RPMI8226 (cell line): ENCODE results near the gene DNAJB8.

ENCODE experiments used
- DNase-seq: peaks from one replicate; pipeline ENCODE4 v3.0.0-alpha.2; 2015

DNAJB8 gene

DNA sequence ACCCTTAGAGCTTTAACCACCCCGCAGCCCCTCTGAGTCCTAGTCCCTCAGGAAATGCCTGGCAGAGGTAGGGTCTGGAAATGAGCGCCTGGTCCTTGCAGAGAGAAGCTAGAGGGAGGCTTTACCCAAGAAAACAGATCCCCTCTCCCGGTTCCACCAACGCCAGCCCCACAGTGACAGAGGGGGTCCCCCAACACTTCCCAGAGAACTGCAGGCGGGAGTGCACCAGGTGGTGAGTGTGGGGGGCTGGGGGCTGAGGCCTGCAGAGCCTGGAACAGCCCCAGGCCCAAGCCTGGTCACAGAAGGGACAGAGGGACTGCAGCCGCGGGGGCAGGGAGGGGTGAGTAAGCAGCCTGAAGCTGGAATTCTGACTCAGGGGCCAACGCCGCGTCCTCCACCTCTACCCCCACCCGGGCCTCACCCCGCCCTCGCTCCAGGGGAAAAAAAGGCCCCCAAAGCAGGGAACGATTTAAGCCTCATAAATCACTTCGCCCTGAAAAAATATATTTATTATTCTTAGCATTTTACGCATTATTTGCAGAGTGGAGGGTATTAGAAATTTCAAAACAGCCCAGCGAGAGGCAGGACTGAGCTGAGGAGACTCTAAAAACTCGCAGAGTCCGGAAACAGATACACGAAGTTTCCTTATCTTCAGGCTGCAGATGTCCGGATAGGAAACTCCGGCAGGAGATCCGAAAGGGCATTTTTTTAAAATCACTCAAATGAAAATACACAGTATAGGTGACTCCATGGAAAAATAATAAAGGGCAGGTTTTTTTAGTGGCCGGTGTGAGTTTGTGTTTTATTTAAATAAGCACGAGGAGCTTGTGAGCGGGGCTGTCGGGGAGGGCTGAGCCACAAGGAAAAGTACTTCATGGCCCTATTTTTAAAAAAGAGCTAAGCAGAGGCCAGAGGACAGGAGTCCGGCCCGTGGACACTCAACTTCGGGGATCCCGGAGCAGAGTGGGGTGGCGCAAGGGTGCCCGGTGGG lies 16.3 kb upstream of the DNAJB8 start:
- DNase-seq = no peak

DNA sequence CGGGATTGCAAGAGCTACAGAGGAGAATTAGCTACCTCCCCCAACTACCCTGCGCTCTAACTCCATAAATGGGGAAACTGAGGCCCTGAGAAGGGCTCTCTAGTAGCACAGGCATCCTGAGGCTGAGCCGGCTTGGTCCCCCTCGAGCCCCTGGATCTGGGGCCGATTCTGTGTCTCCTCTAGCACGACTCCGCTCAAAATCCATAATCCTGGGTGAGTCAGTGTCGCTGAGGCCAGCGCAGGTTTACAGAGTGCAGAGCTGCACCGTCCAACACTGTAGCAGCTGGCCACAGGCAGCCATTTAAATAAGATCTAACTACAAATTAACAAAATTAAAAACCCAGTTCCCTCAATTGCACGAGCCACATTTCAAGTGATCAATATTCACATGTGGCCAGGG lies 15.5 kb upstream of the DNAJB8 start:
- DNase-seq = no peak

DNA sequence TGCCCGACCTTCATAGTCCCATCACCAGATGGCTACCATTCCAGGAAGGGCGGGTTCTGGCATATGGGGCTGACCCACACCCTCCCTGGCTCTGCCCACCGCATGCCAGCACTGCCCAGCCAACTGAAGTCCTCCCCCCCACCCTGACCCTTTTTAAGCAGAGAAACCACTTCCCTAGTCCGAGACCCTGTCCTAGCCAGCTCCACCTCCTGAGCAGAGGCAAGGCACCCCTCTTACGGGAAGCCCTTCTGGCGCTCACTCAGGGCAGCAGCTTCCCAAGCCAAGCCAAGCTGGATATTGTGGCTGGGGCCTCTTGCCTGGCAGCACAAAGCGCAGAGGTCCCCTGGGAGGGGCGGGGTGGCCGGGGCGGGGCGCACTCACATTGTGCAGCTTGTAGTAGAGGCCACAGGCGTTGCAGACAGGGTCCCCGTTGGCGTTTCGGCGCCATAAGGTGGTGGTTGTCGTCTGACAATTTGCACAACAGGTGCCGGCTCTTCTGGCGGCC lies 14.8 kb upstream of the DNAJB8 start:
- no peak for DNase-seq

DNA sequence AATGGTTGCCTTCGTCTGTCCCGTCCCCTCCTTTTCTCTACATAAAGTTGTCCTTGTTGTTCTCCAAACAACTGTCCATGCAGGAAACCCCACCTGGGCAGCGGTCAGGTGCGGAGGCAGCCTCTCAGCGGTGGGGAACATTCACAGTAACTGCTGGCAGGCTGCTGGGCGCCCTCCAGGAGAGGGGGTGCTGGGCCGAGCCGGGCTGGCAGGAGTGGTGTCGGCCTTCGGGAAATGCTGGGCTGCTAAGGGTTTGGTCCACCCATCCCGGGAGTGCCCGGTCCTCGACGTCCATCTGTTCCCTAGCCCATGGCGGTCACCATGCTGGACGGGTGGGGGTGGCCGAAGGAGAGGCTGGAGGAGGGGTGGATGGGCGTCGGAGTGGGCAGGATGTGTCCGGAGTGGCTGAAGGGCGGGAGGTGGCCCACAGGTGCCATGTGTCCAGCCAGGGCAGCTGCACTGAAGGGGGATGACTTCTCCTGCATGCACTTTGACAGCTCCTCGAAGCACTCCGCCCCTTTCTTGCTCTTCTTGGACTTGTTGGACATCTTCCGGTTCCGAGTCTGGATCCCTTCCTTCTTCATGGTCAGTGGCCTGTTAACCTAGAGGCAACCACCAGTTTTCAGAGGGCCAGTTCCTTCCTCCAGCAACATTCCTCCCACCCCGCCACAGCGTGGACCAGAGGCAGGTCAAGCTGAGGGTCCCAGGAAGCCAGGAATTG lies 14.2 kb upstream of the DNAJB8 start:
- no peak for DNase-seq

DNA sequence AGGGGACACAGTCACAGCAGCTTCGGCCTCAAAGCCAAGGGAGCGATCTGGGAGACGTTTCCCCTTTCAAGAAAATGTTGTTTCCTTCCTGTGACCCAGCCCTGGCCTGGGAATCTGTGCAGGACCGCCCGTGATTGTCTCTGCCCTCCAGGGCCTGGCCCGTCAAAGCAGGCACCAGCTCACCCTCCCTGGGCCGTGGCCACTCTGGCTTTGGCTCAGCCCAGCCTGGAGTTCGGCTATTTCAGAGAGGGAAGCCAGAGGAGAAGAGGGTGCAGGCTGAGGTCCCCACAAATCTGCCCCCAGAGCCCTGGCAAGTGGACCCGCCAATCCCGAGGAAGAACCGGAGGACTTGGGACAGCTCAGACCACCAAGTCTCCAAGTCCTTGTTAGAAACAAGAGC lies 13.6 kb upstream of the DNAJB8 start:
- no peak for DNase-seq

DNA sequence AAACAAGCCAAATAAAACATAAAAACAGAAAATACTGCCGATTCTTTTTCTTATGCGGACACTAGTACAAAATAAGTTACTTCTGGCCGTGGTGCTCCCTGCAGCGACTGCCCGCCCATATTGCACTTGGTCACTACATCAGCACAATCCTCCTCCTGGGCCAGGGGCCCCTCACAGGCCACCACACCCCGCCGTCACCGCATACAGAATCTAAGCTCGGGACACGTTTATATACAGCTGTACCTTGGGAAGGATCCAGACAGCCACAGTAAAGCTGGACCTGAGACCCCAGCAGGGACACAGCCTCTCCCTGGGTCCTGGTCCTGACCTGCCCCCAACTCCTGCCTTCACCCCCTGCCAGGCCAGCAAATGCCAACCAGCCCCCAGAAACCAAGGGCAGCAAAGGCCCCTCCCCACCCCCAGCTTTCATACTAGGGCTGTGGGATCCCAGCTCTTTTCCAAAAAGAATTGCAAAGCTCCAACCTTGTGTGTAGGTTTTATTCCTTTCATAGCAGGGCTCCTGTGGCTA lies 12.9 kb upstream of the DNAJB8 start:
- no peak for DNase-seq

DNA sequence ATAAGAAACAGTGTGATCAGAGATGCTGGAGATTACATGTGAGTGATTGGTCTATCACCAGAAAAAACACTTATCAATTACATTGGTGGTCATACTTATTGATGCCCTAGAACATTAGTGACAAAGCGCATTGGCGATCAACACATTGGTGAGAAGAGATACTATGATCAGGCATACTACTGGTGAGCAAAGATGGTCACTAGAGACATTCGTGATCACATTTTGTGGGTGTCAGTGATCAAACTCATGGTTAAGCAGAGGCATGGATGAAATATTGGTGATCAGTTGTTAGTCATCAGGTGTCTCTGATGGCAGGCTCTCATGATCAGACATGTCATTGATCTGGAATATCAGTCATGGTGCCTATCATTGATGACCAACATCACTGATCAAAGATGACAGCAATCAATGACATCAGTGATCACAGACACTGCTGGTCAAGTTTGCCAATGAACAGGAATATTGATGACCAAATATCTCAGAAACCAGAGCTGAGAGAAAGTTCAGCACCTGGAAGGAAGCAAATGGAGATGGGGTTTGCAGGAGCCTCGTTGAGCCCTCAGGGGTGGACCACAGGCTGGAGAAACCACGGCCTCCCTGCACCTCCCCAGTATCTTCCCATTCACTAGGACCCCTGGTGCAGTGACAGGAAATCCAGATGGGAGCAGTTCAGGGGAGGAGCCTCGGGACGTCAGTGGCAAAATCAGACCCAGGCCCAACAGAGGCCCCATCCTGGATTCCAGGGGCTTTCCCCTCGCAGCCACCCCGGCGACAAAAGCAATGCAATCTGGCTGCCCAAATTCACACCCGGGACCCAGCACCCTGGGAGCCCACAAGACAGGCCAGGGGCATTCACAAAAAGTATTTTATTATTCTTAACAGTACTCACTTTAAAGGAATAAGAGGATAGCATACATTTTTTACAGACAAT lies 12.2 kb upstream of the DNAJB8 start:
- DNase-seq = no peak

DNA sequence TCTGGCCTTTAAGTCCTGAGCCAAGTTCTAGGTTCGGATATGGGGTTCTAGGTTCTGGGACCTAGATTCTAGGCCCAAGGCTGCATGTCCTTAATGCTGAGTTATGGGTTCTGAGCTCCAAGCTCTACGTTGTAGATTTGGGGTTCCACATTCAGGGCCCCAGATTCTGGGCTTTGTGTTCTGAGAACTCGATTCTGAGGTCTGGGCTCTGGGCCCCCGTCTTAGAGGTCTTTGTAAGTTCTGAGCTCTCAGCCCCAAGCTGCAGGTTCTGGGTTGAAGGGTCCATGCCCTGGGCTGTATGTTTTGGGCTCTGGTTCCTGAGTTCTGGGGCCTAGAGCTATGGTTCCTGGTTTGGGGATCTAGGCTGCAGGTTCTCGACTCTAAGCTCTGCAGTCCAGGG lies 10.0 kb upstream of the DNAJB8 start:
- DNase-seq = no peak

DNA sequence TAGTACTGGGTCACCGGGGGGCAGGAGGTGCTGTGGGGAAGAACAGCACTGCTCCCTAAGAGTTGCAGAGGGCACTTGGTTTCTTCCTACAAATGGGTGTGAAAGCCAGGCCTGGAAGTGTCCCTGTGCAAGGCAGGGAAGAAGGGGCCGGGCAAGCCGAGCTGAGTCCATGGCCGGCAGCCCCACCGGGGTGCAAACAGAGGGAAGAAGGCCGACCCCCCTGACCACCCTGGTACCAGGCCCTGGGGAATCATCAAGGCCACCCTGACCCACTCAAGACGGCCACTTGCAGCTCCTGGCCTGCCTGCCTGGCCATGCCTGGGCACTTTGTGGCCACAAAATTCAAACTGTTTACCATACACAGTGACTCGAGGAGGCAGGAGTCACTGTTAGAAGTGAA lies 8.7 kb upstream of the DNAJB8 start:
- DNase-seq = no peak

DNA sequence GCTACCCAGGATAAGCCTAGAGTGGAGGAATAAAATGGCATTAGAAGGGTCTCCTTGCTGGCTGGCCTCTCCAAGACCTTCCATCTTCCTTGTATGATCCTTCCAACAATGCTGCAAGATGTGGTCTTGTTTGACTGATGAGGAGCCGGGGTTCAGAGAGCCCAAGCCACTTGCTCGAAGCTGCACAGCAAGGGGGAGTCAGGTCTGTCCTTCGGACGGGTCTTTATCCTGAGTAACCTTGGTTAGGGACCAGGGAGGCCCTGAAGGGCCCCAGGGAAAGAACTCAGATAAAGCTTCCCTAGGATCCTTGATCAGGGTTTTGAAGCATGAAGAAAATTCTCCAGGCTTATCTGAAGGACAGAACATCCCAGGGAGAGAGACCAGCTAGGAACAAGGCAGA lies 7.0 kb upstream of the DNAJB8 start:
- no peak for DNase-seq

DNA sequence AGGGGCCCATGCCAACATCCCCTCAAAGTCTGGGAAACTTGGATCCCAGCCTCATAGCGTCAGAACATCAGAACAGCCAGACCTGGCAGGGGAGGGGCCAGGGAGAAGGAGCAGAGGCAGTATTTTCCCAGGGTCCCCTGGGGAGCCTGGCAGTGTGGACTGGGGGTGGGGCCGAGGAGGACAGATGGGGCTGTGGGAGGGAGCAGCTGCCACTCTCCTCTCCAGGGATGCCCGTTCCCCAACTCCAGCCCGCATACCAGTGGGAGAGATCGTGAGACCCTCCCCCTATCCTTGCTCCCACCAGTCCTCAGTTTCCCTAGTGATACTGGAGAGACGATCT lies 6.5 kb upstream of the DNAJB8 start:
- DNase-seq = no peak

DNA sequence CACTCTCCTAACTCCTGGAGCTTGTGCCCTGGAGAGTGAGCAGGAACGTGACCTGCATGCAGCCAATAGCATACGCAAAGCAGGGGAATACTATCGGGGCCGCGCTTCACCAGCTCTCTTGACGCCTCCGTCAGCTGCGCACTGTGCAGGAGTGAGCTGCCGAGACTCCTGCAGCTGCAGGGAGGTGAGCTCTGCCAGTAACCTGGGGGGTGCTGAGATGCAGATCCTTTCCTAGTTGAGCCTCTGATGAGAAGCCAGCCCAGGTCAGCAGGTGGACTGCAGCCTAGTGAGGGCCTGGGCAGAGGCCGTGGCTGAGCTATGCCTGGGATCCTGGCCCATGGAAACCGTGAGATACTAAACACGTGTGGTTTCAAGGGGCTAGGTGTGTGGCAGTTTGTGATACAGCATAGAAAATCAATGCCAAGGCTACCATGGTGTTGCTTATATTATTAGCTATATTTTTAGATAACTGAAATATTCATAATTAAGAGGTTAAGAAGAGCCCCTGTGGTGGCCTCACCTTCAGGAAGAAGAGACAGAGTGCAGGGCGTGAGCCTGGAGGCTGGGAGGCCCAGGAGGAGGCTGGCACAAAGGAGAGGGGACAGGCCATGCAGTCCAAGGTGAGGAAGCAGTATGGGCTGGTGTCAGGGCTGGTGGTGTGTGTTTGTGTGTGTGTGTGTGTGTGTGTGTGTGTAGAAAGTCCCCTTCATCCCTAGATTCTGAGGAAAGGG lies 5.9 kb upstream of the DNAJB8 start:
- DNase-seq = no peak

DNA sequence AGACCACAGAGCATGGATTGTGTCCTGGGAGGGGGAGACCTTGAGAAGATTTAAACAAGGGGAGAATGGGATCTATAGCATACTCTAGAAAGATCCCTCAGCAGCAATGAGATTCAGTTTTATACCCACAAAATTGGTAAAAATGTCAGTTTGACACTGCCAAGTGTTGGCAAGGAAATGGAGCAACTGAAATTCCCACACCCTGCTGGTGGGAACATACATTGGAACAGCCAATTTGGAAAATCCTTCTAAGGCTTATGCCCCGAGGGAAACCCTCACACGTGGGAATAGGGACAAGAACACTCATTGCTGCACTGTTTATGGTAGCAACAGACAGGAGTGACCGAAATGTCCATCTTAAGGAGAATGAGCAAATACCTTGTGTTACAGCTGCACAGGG lies 5.0 kb upstream of the DNAJB8 start:
- no peak for DNase-seq

DNA sequence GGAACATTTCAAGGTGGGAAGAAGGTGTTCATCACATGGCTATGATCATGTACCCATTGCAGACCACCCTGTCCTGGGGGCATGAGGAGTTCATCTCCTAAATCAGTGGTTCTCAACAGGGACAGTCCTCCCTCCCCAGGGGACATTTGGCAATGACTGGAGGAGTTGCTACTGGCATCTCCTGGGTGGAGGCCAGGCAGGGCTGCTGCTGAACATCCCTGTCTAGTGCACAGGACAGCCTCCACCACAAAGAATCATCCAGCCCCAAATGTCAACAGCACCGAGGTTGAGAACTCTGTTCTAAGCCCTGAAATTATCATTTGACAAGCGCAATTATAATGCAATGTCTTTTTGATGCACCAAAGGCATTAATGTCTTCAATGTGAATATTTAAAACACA lies 4.4 kb upstream of the DNAJB8 start:
- no peak for DNase-seq

DNA sequence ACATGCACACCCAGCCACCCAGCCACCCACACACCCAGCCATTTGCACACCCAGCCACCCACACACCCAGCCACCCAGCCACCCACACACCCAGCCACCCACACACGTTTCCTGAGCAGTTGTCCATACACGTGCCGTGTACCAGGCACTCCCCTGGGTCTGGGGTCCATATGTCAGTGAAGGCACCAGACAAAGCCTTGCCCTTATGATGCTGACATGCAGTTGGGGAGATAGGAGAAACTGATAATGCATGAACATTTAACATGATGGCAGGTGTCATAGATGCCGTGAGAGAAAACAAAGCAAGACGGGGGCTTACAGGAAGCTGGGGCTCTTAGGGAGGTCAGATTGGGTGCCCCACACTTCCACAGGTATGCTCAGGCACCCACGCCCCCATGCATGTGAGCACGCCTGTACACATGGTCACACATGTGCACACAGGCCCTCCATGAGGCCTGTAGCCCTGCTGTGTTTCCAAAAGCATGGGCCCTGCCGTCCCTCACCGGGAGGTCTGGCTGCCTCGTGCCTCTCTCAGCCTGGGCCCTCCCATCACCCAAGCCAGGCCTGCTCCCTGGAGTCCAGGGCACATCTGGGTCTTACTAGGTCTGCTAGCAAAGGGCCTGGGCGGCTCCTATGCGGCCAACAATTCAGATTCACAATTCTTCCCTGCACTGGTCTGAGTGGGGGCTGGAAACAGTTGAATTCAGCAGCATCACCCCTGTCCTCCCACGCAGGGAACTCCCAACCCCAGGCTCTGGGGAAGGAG lies 3.6 kb upstream of the DNAJB8 start:
- DNase-seq = no peak

DNA sequence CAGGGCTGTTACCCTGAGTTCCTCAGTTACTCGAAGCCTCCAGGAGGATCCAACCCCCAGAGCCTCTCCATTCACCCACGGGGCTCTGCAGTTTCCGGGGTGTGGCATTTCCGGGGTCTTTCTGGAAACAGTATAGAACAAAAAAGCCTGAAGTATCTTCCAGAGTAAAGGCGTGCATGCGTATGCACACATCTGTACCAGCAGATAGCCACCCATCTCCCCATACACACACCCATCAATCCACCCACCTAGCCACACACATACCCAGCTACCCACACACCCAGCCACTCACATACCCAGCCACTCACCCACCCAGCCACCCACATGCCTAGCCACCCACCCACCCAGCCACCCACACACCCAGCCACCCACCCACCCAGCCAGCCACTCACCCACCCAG lies 2.9 kb upstream of the DNAJB8 start:
- DNase-seq = no peak

DNA sequence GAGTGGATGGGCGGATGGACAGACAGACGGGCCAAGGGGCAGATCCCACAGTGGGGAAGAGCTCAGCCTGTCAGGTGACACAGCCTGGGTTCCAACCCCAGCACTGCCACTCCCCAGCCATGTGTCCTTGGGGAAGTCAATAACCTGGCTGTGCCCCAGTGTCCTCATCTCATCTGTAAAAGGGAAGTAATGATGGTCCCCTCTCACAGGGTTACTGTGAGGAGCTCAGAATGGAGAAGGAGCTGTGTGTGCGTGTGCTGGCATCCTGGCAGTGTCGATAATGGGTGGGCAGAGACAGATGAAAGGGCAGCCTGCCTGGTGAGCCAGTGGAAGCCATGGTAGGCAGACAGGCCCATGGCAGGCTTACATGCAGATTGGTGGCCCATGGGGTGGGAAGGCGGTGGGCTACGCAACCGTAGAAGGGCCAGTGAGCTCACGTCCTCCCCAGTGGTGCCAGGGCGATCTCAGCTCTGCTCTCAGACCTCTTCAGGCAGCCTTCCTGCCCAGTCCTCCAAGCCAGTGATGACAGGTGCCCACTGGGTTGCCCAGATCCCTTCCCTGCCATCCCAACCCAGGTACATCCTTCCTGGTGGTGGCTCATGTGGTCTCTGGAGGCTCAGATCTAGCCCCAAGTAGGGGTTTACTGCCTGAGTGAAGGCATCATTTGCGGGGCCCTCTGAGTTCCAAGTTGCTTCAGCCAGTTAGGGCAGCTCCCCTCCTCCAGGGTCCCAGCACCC lies 2.3 kb upstream of the DNAJB8 start:
- no peak for DNase-seq

DNA sequence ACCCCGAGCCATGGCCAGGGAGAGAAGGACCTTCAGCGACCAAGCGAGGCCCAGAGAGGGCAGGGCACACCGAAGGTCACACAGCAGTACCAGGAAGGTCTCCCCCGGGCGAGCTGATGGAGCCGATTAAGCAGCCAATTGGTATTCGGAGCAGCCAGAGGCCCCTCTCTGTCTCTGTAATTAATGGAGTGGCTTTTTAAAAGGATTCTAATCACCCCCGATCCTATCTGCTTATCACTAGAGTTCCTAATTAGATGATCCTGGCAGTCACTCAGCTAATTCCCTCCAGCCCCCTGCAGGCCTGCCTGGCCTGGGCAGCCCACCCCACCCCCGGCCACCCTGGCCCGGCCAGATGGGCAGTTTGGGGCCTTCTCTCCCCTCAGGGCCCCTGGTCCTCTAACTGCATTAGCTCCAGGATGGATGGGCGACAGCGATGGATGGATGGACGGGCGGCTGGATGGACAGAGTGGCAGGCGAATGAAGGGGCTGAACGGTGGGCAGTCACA lies 1.6 kb upstream of the DNAJB8 start:
- DNase-seq = no peak

DNA sequence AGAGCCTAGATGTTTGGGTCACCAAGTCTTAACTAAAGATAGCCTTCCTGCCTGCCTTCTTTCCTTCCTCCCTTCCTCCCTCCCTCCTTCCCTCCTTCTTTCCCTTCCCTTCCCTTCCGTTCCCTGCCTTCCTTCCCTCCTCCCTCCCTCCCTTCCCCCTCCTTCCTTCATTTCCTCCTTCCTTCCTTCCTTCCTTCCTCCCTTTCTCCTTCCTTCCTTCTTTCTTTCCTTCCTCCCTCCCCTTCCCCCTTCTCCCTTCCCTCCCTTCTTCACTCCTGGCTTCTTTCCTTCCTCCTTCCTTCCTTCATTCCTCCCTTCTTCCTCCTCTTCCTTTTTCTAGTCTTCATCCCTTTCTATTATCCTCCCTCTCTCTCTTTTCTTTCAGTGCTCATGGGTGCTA lies 2.0 kb downstream of the DNAJB8 start:
- no peak for DNase-seq

DNA sequence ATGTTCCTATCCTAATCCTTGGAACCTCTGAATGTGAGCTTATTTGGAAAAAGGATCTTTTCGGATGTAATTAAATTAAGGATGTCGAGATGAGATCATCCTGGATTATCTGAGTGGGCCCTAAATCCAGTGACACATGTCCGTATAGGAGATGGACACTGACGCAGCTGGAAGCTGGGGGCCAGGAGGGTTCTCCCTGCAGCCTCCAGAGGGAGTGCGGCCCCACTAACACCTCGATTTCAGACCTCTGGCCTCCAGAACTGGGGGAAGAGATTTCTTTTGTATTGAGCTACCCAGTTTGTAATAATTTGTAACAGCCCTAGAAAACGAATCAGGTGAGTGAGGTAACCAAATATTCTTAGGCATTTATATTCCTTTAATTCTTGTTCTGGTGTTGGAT lies 2.5 kb downstream of the DNAJB8 start:
- DNase-seq = no peak
